ENCODE results near the gene MST1.
A peak's percentile ranks its signal among the peaks of the same experiment; 100 is the strongest.

Gene MST1

DNA sequence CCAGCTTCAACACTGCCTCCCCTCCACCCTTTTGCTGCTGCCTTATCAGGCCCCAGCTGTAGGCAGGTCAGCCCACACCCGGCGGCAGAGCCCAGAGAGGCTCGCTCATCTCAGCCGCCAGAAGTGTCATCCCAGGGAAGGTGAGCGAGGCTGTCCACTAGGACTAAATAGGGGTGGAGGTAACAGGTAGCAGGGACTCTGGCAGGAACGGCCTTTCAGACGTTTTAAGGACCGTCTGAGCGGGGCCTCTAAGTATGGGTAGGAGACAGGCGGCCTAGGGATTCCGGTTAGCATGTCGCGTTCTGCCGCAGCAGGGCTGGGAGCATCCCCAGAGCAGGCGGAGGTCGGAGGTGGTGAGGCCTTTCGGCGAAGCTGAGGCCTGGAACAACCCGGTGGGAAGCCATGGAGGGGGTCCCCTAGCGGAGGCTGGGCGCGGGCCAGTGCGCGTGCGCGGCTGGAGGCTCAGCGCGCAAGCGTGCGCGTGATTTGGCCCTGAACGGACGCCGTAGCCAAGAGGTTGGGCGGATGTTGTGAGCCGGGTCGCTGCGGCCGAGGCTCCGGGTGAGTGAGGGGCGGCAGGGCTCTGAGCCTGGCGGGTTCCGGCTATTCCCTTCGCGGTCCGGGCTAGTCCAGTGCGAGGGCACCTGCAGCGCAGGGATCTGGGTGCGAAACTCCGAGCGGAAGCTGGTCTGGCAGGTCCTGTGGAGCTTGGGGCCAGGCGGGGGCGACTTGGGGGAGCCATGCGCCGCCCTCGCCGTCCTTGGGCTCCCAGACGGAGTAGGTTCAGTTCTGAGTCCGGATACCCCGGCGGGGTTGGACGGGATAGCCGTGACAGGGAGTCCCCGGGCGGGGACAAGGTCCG is at the start of gene MST1, which contains the start of gene RNF123:
TSS of gene MST1 (minus strand) at position 429 of the 862 bp plus-strand sequence. CDS start 783 bp downstream, outside the sequence.
TSS of gene RNF123 (plus strand) at position 512 of the 862 bp plus-strand sequence. CDS start 1,609 bp downstream, outside the sequence.
- peak; percentile 96 for DNase-seq

DNA sequence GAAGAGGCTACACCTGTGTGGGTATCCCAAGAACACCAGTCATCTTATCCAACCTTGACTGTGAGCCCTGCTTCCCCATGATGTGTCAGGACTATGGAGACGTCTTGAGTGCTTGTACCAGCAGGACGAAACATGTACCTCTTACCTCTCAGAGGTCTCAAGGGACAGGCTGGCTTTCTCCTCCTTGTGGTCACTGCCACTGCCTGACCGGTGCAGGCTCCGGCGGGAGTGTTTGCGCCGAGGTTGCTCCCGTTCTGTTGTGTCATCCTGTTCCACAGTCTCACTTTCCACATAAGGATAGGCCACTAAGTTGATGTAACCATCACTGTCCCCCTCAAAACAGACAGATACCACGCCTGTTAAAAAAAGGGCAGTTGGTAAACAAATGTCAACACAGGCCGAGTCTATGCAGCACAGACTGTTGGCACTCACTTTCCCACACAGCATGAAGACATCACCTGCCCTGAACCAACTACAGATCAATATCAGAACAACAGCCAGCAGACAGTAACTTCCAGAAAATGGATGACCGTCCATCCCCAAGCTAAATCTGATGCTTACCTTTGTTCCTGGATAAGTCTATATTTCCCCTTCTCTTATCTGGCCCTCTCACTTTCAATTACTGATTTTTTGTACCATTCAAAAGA is 48.9 kb upstream of the MST1 start:
- no peak for DNase-seq

DNA sequence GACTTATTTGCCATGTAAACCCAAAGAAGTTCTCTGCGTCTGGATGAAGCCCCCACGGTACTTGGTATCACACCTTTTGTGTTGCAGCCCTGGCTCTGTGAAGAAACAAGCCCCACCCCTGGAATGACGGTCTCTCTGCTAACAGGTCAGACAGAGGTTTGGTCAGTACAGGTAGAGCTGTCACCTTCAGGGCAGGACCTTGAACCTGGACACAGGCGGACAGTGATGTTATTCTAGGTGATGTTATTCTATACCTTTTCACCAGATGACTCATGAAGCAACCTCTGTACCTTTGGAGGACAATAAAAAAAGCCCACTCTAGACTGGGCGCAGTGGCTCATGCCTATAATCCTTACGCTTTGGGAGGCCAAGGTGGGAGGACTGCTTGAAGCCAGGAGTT is 45.5 kb upstream of the MST1 start:
- no peak for DNase-seq

DNA sequence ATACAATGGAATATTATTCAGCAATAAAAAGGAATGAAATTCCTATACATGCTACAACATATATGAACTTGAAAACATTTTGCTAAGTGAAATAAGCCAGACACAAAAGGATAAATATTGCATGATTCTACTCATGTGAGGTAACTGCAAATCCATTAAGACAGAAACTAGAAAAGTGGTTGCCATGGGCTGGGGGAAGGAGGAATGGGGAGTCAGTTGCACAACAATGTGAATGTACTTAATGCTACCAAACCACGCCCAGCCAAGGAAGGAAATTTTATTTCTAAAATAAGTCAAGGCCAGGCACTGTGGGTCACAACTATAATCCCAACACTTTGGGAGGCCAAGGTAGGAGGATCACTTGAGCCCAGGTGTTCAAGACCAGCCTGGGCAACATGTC is 44.3 kb upstream of the MST1 start:
- no peak for DNase-seq

DNA sequence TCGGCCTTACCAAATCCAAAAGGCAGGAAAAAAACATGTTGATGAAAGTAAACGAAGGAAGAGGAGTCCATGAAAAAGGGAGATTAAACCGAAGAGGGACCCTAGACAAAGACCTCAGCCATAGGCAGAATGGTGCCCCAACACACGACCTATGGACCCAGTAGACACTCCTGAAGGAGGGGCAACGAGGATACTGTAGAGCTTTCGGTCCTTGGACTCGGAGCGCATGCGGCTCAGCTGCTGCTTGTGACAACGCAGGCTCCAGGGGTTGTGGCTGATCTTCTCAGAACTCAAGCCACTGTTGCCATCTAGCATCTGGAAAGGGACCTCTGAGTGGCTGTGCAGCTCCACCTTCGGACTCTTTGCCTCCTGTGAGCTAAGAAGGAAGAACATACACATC is 43.3 kb upstream of the MST1 start:
- DNase-seq = no peak

DNA sequence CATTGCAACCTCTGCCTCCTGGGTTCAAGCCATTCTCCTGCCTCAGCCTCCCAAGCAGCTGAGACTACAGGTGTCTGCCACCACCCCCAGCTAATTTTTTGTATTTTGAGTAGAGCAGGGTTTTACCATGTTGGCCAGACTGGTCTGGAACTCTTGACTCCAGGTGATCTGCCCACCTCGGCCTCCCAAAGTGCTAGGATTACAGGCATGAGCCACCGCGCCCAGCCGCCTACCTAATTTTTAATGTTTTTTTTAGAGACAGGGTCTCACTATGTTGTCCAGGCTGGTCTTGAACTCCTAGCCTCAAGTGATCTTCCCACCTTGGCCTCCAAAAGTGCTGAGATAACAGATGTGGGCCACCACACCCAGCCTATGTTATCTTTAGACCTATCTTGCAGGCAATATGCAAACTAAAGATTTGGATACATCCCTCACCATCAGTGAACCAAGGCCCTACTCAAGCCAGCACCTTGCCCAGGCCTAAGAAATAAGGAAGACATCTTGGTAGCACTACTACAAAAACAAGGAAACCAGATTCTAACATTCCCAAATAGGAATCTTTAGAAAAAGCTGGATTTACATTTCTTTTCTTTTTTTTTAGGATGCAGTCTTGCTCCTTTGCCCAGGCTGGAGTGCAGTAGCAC is 40.8 kb upstream of the MST1 start:
- no peak for DNase-seq

DNA sequence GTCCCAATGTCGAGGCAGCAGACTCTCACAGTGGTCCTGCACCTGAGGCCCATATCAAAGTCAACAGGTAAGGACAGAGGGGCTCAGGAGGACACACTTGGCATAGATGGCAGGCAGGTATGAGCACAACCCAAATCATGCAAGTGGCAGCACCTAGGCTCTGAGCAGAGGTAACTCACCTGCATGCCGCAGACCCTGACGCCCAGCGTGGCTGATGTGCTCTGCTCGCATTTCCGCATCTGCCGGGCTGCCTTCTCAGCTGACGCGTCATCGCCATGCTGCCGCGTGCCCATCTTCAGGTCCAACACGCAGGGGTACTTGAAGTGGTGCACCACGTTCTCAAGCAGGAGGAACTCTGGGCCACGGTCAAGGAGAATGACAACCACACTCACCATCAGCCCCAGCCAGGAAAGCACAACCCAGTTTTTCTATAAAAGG is 38.7 kb upstream of the MST1 start:
- DNase-seq = peak; percentile 40

DNA sequence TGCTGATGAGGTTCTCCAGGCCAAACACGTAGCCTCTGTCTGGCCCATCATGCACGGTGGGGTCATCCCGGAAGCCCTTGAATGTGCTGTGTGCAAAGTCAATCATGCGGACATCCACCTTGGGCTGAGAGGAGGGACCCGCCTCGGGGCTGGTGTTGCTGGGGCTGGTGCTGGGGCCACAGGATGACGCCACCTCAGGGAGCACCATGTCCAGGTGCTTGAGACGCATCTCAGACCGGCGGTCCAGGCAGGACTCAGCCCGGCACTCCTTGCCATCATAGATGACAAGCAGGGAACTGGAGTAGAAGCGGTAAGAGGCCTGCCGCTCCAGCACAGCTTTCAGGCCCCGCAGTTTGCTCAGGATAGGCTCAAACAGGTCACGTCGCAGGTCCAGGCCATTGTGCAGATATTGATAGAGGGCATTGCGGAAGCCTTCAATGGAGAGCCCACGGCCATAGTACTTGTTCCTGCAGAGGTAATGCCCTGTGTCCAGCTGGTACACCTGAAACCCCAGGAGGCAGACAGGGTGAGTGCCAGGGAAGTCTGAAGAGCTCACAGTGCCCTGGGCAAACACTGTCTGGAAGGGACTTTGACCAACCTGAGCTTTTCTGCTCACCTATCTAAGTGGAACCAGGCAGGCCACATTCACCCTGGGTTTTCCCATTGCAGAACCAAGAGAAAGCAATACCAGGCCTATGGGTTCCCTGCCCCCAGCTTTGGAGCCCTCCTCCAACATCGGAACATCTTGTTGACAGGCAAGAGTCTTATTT is 38.1 kb upstream of the MST1 start:
- no peak for DNase-seq

DNA sequence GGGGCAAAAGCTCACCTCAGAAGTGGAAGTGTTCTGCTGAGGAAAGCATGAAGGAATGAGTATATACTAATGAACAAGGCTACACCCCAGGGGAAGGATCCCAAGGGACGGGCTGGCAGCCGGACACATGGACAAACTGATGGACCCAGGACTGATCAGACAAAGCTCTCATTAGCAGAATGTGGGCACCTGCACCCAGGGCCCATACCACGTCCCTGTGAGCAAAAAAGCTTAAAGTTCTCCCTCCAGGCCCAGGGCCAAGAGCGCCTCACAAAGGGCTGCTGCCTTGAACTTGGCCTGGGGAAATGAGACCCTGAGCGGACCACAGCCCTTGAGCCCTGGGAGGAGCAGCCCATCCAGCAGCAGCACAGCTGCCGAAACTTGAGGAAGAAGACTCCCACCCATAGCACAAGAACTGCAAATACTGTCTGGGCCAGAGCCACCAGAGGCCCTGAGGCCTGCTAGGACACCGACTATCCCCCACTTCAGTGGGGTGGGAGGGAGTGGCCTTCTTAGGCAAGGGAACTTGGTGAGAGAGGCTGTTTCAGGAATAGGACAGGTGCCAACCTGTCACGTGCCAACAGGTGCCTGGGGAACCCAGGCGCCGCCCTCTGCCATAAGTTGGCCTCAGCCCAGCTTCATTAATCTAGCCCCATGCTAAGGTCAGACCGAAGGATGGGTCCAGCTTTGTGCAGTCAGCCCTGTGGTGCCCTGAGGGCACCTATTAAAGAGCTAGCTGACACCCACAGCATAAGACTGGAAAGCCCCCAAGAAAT is 36.8 kb upstream of the MST1 start:
- DNase-seq = peak; percentile 37

DNA sequence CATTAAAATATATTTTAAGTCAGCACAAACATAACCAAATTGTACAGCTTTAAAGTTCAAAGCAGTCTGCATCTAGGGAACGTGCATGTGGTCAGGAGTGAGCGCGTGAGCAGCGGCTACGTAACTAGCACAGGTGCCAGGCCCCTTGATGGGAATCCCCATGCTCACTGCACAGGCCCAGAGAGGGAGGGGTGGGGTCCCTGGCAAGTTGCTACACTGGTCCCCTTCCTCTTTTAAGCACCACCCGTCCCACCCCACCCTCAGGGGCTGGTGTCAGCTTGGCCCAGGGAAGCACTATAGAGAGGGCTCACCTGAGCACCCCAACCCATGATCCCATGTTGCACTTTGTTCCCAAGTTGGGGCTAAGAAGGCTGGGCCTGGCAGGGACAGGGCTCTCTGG is 35.3 kb upstream of the MST1 start:
- no peak for DNase-seq

DNA sequence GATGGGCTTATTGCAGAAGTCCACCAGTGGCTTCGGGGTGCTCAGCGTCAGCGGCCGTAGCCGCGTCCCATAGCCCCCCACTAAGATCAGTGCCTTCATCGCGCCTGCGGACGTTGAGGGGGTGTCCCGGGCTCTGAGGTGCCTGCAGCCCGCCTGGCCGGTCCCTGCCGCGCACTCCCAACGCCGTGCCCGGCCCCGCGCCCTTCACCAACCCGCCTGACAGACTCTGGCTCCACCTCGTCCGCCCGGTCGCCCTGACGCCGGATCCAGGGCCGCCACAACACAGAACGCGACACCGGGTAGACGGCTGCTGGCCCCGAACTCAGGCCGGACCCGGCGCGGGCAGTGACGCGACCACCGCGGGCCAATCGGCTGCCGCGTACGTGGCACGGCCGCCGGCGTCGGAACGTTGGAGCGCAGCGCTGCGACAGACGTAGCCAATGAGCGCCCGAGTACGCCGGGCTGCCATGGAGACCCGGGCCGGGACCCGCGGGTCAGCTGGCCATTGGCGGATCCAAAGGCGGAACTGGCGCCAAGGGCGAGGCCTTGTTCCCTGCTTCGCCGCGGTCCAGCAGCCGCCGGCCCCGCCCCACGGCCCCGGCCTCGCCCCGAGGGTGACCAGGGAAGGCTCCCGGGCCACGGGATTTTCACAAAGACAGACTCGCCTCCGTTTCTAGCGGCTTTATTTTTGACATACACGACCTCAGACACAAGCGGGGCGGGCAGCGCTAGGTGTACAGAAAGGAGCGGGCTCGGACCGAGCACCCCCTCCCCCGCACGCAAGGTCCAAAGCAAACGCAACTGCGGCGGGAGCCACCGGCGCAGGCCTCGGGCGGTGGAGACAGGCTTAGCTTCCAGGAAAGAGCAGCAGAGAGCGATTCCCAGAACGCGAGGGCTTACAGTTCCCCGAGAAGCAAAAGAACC is 34.6 kb upstream of the MST1 start, which contains the start of gene GMPPB:
TSS of gene GMPPB (minus strand) at position 324 of the 924 bp plus-strand sequence. CDS start at position 99, 225 bp downstream.
- peak; percentile 98 for DNase-seq

DNA sequence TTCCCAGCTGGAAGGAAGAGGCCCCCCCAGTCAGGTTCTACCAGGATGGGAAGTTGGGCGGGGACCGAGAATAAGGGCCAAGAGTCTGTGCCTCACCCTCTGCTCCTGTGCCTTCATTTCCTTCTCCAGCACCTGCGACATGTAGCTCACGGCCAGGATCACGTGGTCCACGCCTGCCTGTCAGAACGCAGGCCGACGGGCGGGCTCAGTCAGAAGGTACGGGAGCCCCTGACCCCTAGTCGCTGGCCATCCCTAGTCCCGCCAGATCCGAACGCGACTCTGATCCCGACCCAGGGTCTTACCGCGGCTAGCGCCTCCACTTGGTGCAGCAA is 34.0 kb upstream of the MST1 start:
- no peak for DNase-seq

DNA sequence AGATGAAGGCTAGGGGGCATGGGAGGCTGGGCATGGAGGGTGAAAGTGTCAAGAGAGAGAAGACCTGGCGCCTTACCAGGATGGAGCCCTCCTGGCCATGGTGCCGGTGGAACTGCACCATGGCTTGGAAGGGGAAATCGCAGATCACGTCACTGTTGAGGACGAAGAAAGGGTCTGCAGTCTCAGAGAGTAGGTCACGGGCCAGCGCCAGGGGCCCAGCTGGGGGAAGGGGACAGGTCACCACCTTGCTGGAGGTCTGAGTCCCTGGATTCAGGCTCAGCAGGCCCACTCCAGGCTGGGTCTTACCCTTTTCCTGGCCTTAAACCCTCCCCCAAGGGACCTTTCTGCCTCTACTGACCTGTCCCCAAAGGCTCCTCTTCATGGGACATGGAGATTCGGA is 33.6 kb upstream of the MST1 start:
- DNase-seq = no peak

DNA sequence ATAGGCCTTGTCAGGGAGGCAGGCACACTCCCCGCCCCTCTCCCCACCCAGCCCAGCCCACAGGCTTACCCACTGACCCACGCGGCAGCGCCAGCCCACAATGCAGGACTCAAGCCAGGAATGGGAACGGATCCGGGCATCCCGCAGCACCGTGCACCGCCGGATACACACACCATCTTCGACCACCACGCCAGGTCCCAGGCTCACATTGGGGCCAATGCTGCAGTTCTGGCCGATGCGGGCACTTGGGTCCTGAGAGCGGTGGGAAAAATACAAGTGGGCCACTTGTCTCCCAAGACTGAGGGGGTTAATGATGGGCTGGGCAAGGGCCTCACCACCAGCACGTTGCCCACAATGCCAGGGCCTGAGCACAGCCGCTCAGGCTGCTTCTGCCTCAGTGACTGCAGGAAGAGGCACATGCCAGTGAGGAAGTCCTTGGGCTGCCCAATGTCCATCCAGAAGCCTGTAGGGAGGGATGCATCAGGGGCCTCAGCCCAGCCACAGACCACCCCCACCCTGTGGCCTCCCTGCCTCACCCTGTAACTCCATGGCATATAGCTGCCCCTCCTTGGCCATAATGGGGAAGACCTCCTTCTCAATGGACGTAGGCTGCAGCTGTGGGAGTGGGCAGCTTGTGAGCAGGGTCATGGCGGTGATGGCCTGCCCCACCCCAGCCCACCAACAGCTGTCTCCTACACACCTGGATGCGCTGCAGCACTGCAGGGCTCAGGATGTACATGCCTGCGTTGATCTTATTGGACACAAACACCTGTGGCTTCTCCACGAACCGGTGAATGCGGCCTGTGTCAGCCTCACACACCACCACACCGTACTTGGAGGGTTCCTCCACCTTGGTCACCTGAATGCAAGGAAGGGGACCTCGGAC is 32.9 kb upstream of the MST1 start:
- DNase-seq = no peak

DNA sequence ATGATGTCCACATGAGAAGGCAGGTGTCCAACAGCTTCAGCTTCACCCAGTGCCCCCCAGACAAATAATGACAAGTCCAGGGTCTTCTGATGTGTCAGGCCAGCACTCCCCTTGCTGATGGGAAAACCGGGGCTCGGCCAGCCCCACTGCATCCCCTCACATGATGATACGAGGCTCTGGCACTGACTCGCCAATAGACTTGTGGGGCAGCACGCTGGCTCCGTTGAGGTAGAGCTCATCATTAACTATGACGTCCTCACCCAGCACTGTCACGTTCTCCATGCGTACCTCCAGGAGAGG is 32.3 kb upstream of the MST1 start:
- DNase-seq = no peak

DNA sequence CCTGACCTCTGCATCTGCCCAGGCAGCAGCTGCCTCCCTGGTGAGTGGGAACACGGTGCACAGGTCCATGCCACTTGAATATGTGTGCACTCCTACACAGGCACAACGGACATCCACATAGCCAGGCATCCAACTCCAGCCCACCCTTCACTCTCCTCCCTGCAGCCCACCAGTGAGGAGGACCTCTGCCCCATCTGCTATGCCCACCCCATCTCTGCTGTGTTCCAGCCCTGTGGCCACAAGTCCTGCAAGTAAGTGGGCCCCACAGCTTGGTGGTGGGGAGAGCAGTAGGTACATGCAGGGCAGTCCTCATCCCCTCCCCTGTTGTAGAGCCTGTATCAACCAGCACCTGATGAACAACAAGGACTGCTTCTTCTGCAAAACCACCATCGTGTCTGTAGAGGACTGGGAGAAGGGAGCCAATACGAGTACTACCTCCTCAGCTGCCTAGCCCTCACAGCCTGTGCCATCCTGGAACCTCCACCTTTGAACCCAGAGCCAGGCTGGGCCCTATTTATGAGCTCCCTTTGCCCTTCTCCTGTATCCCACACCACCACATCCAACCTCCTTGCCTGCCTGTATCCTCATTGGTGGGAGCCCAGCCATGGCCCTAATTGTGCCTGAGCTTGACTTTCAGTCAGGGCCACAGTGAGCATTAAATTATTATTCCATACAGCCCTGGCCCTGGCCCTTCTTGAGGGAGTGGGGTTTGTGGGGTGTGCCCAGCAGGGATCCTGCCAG is 31.8 kb upstream of the MST1 start:
- DNase-seq = no peak

DNA sequence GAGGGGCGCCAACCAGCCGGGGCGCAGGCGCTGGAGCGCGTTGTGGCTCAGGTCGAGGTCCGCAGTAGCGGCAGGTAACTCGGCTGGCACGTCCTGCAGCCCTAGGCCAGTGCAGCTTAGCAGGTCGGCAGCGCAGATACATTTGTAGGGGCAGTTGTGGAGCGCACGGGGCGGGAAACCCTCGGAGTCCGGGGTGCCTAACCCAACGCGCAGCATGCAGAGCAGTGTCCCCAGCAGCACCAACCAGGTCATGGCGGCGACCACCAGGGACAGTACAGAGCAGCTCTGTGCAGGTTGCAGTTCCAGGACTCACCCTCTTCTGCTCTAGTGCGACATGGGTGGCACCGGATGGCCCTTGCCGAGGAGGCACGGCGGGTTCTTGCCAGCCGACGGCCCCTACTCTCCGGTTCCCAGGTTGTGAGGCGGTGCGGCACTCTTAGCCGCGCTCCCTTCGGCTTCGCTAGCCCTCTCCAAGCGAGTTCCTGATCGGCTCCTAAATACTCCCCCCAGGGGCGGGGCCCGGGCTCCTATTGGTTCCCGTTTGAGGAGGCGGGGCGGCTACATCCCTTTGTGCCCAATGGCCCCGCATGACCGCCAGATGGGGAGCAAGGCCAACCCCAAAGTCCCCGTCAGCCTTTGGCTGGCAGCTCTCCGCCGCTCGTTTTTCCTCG is 30.1 kb upstream of the MST1 start, which contains the start of gene AMIGO3:
TSS of gene AMIGO3 (minus strand) at position 471 of the 671 bp plus-strand sequence. CDS start at position 252, 219 bp downstream.
- peak; percentile 94 for DNase-seq

DNA sequence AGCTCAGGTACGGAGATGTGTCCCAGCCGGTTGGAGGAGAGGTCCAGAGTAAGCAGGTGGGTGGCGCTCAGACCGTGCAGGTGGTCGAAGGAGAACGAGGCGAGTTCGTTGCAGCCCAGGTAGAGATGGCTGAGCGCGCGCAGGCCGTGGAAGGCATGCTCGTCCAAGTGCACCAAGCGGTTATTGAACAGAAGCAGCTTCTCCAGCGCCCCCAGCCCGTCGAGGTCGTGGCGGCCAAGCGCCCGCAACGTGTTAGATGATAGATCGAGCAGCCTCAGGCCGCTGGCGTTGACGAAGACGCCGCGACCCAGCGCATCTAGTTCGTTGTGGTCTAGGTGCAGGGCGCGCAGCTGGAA is 29.6 kb upstream of the MST1 start:
- DNase-seq = no peak

All from right forelimb (tissue), 1 donor.